ENCODE measurements around the gene RGS3.
"Not testable (repeated sequence)": the region's sequence is repeated elsewhere in the genome, so short reads cannot be mapped to it uniquely, and the experiment has no call there.

The RGS3 gene

GRCh38 chr9:113486327-113486726 lies 22.8 kb downstream of the RGS3 start:
- no peaks in the 10 kb centered on the region for H3K9me3 ChIP-seq (replicated peaks; ENCODE audit: insufficient read depth, low read length)
- no peaks in the 10 kb centered on the region for H3K36me3 ChIP-seq (replicated peaks; ENCODE audit: insufficient read depth, low read length)
- H4K20me1 ChIP-seq (ENCODE audit: insufficient read depth, low read length) = no peaks in the 10 kb centered on the region
- no peaks in the 10 kb centered on the region for H3K79me2 ChIP-seq (ENCODE audit: low read length)
- H3K27ac ChIP-seq (ENCODE audit: low read length) = no peak overlapping the region
- no peaks in the 10 kb centered on the region for H3K9me2 ChIP-seq (replicated peaks; ENCODE audit: insufficient read depth, low read length)
- TF ChIP-seq EZH2 (optimal IDR thresholded peaks at IDR 0.05; ENCODE audit: low read depth, low read length) (no peak), CTCF (IDR thresholded peaks at IDR 0.05; ENCODE audit: low read length) (no peak), EZH2phosphoT487 (IDR thresholded peaks at IDR 0.05; ENCODE audit: low read length) (no peak)
- no peak for DNase-seq
- H3K4me2 ChIP-seq (ENCODE audit: low read depth, low read length) = no peak overlapping the region
- no peak overlapping the region for H3K4me3 ChIP-seq (ENCODE audit: low read length)
- no peaks in the 10 kb centered on the region for H3K27me3 ChIP-seq (replicated peaks; ENCODE audit: insufficient read depth, low read length)
- H2AFZ ChIP-seq (ENCODE audit: low read length) = no peak overlapping the region
- H3F3A ChIP-seq (ENCODE audit: insufficient read depth, low read length) = no peaks in the 10 kb centered on the region
- H3K9ac ChIP-seq (ENCODE audit: low read length) = no peak overlapping the region
- H3K4me1 ChIP-seq (ENCODE audit: low read length) = no peaks in the 10 kb centered on the region

GRCh38 chr9:113488071-113488470 lies 24.5 kb downstream of the RGS3 start:
- Histone ChIP-seq H3F3A (ENCODE audit: insufficient read depth, low read length) (no peaks in the 10 kb centered on the region), H3K27ac (ENCODE audit: low read length) (no peak overlapping the region), H2AFZ (ENCODE audit: low read length) (no peak overlapping the region), H3K4me3 (ENCODE audit: low read length) (no peak overlapping the region), H4K20me1 (ENCODE audit: insufficient read depth, low read length) (no peaks in the 10 kb centered on the region), H3K79me2 (ENCODE audit: low read length) (no peaks in the 10 kb centered on the region), H3K4me1 (ENCODE audit: low read length) (no peaks in the 10 kb centered on the region), H3K4me2 (ENCODE audit: low read depth, low read length) (no peak overlapping the region), H3K27me3 (replicated peaks; ENCODE audit: insufficient read depth, low read length) (no peaks in the 10 kb centered on the region), H3K36me3 (replicated peaks; ENCODE audit: insufficient read depth, low read length) (no peaks in the 10 kb centered on the region), H3K9ac (ENCODE audit: low read length) (no peak overlapping the region), H3K9me3 (replicated peaks; ENCODE audit: insufficient read depth, low read length) (no peaks in the 10 kb centered on the region), H3K9me2 (replicated peaks; ENCODE audit: insufficient read depth, low read length) (no peaks in the 10 kb centered on the region)
- no peak for DNase-seq
- TF ChIP-seq EZH2 (optimal IDR thresholded peaks at IDR 0.05; ENCODE audit: low read depth, low read length) (no peak), EZH2phosphoT487 (IDR thresholded peaks at IDR 0.05; ENCODE audit: low read length) (no peak), CTCF (IDR thresholded peaks at IDR 0.05; ENCODE audit: low read length) (no peak)

GRCh38 chr9:113488490-113488889 lies 25.0 kb downstream of the RGS3 start:
- Histone ChIP-seq H3K9me3 (replicated peaks; ENCODE audit: insufficient read depth, low read length) (no peaks in the 10 kb centered on the region), H3K27me3 (replicated peaks; ENCODE audit: insufficient read depth, low read length) (no peaks in the 10 kb centered on the region), H3K4me3 (ENCODE audit: low read length) (no peak overlapping the region), H3K36me3 (replicated peaks; ENCODE audit: insufficient read depth, low read length) (no peaks in the 10 kb centered on the region), H4K20me1 (ENCODE audit: insufficient read depth, low read length) (no peaks in the 10 kb centered on the region), H3K27ac (ENCODE audit: low read length) (no peak overlapping the region), H3F3A (ENCODE audit: insufficient read depth, low read length) (no peaks in the 10 kb centered on the region), H3K4me2 (ENCODE audit: low read depth, low read length) (no peak overlapping the region), H3K9ac (ENCODE audit: low read length) (no peak overlapping the region), H3K9me2 (replicated peaks; ENCODE audit: insufficient read depth, low read length) (no peaks in the 10 kb centered on the region), H2AFZ (ENCODE audit: low read length) (no peak overlapping the region), H3K4me1 (ENCODE audit: low read length) (no peaks in the 10 kb centered on the region), H3K79me2 (ENCODE audit: low read length) (no peaks in the 10 kb centered on the region)
- TF ChIP-seq EZH2 (optimal IDR thresholded peaks at IDR 0.05; ENCODE audit: low read depth, low read length) (no peak), CTCF (IDR thresholded peaks at IDR 0.05; ENCODE audit: low read length) (no peak), EZH2phosphoT487 (IDR thresholded peaks at IDR 0.05; ENCODE audit: low read length) (no peak)
- DNase-seq = no peak

GRCh38 chr9:113491147-113491546 lies 27.6 kb downstream of the RGS3 start:
- DNase-seq; H3K27me3 ChIP-seq (replicated peaks; ENCODE audit: insufficient read depth, low read length); H3K79me2 ChIP-seq (ENCODE audit: low read length); H3K27ac ChIP-seq (ENCODE audit: low read length); H3K4me2 ChIP-seq (ENCODE audit: low read depth, low read length); H4K20me1 ChIP-seq (ENCODE audit: insufficient read depth, low read length); H3K9ac ChIP-seq (ENCODE audit: low read length); H3K4me3 ChIP-seq (ENCODE audit: low read length); H2AFZ ChIP-seq (ENCODE audit: low read length); H3K9me2 ChIP-seq (replicated peaks; ENCODE audit: insufficient read depth, low read length); H3K4me1 ChIP-seq (ENCODE audit: low read length); H3K9me3 ChIP-seq (replicated peaks; ENCODE audit: insufficient read depth, low read length); H3K36me3 ChIP-seq (replicated peaks; ENCODE audit: insufficient read depth, low read length); H3F3A ChIP-seq (ENCODE audit: insufficient read depth, low read length): not testable (repeated sequence)

Data from MM.1S (cell line).